Bronchial epithelial cell (primary cell): ENCODE results near the gene PRDX4. TPM values are rescaled to one million over a fixed set of nuclear protein-coding genes. Genes with fewer than 3 reads are reported as not detected.
A peak's percentile ranks its signal among the peaks of the same experiment; 100 is the strongest.
"Not testable (repeated sequence)": the region's sequence is repeated elsewhere in the genome, so short reads cannot be mapped to it uniquely, and the experiment has no call there.

ENCODE experiments used
- DNase-seq: peaks from one replicate; pipeline ENCODE4 v3.0.0-alpha.2; 2010; ENCODE audit warnings: low read depth
- FAIRE-seq: peaks from 2 replicates; lab custom pipeline; 2011; peaks lifted over from hg19 to GRCh38; lab: Jason Lieb, UNC
- H3K27me3 ChIP-seq: 2 replicates; pipeline ENCODE4 v1.5.1; 2011; ENCODE audit warnings: low read length; ENCODE audit not compliant: control insufficient read depth, insufficient read depth
- H3K36me3 ChIP-seq: 2 replicates; pipeline ENCODE4 v1.5.1; 2011; ENCODE audit warnings: low read length; ENCODE audit not compliant: control insufficient read depth, insufficient read depth
- H3K4me3 ChIP-seq: 2 replicates; pipeline ENCODE4 v1.5.1; 2011; ENCODE audit warnings: mild to moderate bottlenecking, low read depth, low read length, control low read depth
- total RNA-seq: library from RNA; depleted of rRNA; stranded (reverse); fragments of >200 nt; gene quantifications from 2 replicates; pipeline ENCODE4 v1.2.1, GENCODE V29; 2014
- TF ChIP-seq, protein P1 (sequence below): IDR thresholded peaks from 2 replicates; pipeline ENCODE4 v1.5.1; 2011; ENCODE audit warnings: mild to moderate bottlenecking, moderate library complexity, low read length, control low read depth, inconsistent platforms; ENCODE audit not compliant: insufficient read depth, severe bottlenecking

The PRDX4 gene
- total RNA-seq, 1 donor from 2014 or later = 179 TPM

DNA sequence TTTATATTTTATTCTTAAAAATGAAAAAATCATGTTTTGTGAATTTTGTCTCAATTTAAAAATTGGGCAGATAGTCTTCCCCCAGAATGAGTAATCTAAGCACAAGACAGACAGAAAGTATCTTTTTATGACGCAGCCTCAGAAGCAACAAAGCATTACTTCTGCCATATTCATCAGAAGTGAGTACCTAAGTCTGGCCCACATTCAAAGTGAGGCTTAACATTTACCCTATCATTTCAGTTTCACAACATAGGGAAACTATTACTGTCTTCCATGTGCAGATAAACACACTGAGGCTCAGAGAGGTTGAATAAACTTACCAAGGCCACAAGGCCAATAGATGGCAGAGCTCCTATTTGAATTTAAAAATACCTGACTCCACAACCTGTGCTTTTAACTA, 4.4 kb upstream of the PRDX4 start:
- Histone ChIP-seq H3K27me3 (no peaks in the 10 kb centered on the region), H3K36me3 (no peaks in the 10 kb centered on the region), H3K4me3 (no peak overlapping the region)
- DNase-seq (peak; percentile 7), FAIRE-seq (no peak)
- TF ChIP-seq, protein P1, sequence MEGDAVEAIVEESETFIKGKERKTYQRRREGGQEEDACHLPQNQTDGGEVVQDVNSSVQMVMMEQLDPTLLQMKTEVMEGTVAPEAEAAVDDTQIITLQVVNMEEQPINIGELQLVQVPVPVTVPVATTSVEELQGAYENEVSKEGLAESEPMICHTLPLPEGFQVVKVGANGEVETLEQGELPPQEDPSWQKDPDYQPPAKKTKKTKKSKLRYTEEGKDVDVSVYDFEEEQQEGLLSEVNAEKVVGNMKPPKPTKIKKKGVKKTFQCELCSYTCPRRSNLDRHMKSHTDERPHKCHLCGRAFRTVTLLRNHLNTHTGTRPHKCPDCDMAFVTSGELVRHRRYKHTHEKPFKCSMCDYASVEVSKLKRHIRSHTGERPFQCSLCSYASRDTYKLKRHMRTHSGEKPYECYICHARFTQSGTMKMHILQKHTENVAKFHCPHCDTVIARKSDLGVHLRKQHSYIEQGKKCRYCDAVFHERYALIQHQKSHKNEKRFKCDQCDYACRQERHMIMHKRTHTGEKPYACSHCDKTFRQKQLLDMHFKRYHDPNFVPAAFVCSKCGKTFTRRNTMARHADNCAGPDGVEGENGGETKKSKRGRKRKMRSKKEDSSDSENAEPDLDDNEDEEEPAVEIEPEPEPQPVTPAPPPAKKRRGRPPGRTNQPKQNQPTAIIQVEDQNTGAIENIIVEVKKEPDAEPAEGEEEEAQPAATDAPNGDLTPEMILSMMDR = no peak

DNA sequence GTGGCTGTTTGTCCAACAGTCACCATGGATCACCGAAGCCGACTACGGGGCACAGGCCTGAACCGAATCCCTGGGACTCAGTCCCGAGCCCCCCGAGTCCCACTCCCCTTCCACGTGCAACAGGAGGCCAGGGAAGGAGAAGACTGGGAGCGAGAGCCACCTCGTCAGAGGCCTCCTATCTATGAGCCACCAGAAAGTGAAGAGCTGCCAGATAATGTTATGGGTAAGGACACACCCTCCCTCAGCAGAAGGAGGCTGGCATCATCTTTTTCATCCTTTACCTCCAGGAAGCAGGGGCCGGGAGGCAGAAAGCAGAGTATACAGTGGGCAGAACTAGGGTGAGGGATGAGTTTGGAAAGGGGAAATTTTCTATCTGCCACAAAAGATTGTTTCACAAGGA, 2.8 kb upstream of the PRDX4 start:
- no peaks in the 10 kb centered on the region for H3K36me3 ChIP-seq
- no peak overlapping the region for H3K4me3 ChIP-seq
- H3K27me3 ChIP-seq = no peaks in the 10 kb centered on the region
- TF ChIP-seq, protein P1 = no peak
- no peak for DNase-seq
- no peak for FAIRE-seq

DNA sequence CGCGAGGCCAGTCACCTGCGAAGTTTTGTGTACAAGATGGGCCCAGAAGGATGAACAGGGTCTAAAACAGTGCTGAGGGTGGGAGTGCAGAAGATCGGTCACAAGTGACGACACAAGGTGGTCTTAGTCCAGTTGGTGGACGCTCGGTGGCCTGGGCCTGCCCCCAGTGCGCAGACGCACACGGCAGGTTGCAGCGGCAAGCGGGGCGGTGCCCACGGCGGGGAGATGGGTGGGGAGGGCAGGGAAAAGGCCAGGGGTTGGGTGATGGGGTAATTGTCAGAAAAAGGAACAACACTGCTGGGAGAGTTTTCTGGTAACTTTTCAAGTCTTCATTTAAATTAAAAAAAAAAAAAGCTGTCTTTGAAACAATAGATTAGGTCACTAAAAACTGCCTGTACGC, 1.0 kb upstream of the PRDX4 start:
- H3K36me3 ChIP-seq = no peaks in the 10 kb centered on the region
- H3K27me3 ChIP-seq = no peaks in the 10 kb centered on the region
- no peak overlapping the region for H3K4me3 ChIP-seq
- FAIRE-seq (no peak), DNase-seq (no peak)
- TF ChIP-seq, protein P1 = no peak

DNA sequence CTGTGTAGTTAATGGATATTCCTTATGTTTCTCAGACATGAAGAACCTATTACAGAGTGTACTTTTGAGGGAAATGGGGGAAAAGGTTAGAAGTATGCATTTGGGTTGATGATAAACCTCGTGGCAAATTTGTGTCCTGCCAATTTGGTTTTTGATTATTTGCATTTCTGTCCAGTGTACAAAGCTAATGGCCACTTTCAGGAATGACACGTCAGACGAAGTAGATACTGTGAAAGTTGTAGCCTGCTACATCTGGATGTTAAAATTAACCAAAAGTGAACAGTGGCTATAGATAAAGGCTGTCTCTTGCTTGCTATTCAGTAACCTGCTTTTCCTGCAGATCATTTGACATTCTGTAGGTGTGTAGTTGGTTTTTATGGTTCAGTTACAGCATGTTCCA, 1.0 kb downstream of the PRDX4 start:
- Histone ChIP-seq H3K36me3 (no peaks in the 10 kb centered on the region), H3K4me3 (peak overlapping the region; percentile 79), H3K27me3 (no peaks in the 10 kb centered on the region)
- TF ChIP-seq, protein P1 = no peak
- DNase-seq = no peak
- FAIRE-seq = no peak

DNA sequence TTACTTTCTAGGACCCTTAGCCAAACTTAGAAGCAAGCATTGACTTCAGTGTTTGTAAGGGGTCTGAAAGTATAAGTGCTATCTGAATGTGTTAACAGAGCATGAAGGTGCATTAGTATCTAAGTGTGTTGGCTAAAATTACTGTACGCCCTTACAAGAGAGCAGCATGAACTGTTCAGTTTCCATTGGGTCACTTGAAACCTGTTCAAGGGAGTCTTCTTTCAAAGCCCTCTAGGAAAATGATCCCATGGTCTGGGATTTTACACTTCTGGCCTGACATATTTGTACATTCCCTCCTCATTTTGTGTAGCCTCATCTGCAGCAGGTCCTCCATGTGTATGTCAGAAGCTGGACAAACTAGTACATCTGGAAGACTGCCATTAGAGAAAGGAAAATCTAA, 3.2 kb downstream of the PRDX4 start:
- no peak overlapping the region for H3K4me3 ChIP-seq
- TF ChIP-seq, protein P1 = no peak
- DNase-seq = no peak
- H3K36me3 ChIP-seq = no peaks in the 10 kb centered on the region
- no peaks in the 10 kb centered on the region for H3K27me3 ChIP-seq
- no peak for FAIRE-seq

DNA sequence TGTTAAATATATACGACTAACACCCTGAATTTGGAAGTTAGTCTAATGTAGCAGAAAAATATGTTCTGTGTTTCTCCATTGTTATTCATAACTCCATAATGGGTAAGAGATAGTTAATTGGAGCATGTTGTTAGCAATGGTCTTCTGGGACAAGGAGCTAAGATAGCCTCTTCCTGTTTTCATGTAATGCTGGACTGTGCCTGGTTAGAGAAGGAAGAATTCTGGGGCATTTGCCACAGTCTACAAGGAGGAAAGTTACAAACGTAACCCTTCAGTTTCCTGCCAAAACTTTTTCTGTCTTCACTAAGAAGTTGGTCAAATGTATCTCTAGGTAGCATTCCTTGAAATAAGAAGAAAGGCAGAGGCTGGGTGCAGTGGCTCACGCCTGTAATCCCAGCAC, 5.8 kb downstream of the PRDX4 start:
- FAIRE-seq (no peak), DNase-seq (no peak)
- TF ChIP-seq, protein P1 = no peak

DNA sequence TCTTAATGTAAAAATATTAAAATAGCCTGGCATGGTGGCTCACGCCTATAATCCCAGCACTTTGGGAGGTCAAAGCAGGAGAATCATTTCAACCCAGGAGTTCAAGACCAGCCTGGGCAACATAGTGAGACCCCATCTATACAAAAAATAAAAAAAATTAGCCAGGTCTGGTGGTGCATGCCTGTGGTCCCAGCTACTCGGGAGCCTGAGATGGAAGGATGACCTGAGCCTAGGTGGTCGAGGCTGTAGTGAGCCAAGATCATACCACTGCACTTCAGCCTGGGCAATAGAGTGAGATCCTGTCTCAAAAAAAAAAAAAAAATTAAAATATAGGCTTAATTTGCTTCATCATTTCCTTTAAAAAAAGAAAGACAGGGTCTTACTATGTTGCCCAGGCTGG, 9.2 kb downstream of the PRDX4 start:
- DNase-seq, FAIRE-seq, H3K36me3 ChIP-seq, H3K4me3 ChIP-seq, H3K27me3 ChIP-seq: not testable (repeated sequence)

More for the DNA sequence above, 5.8 kb downstream of the PRDX4 start:
- Histone ChIP-seq H3K27me3 (no peaks in the 10 kb centered on the region), H3K4me3 (no peak overlapping the region), H3K36me3 (no peaks in the 10 kb centered on the region)
